Right cardiac atrium (tissue), 5 donors: ENCODE measurements around the gene CACNA1I. TPM values are rescaled to one million over a fixed set of nuclear protein-coding genes. Genes with fewer than 3 reads are reported as not detected.
A peak's percentile ranks its signal among the peaks of the same experiment; 100 is the strongest.

Experiments used
- ATAC-seq, 2 donors: fragments of 200-7000 bp; cut with Tn5 transposase; one replicate each; pipeline versions ENCODE4 v1.8.0 to v1.9.1; 2020; ENCODE audit warnings: moderate library complexity in 2 of 2, mild to moderate bottlenecking in 1 of 2
- DNase-seq, 3 donors: peaks; one replicate each; pipeline ENCODE4 v3.0.0-alpha.2; 2020
- H3K27ac ChIP-seq: one replicate; pipeline ENCODE4 v1.5.1; 2013; ENCODE audit warnings: mild to moderate bottlenecking, low read length, control low read depth, moderate library complexity
- H3K27me3 ChIP-seq: one replicate; pipeline ENCODE4 v1.6.1; 2013; ENCODE audit not compliant: control insufficient read depth, insufficient read depth
- H3K4me1 ChIP-seq: one replicate; pipeline ENCODE4 v1.6.1; 2013; ENCODE audit warnings: low read length; ENCODE audit not compliant: control insufficient read depth, insufficient read depth
- H3K4me3 ChIP-seq: one replicate; pipeline ENCODE4 v1.5.1; 2013; ENCODE audit warnings: low read length, control low read depth
- H3K9me3 ChIP-seq: one replicate; pipeline ENCODE4 v1.6.1; 2013; ENCODE audit warnings: low read length; ENCODE audit not compliant: control insufficient read depth
- WGBS: extraction: QIAGEN DNeasy Blood & Tissue Kit; methylation state at CpG from one replicate; pipeline ENCODE4 v1.1.7; 2013; 5-methylcytosine and 5-hydroxymethylcytosine counted together
- intact Hi-C, 4 donors: fragments of 100-400 bp; cut with DNase I; formaldehyde crosslinking; loops; one replicate each; pipeline versions ENCODE4 v1.11.0 to v1.14.0; 2022 to 2023
- polyA plus RNA-seq: library from polyadenylated mRNA; stranded (reverse); fragments of 200-250 nt; gene quantifications from one replicate; pipeline ENCODE4 v1.2.3, GENCODE V29; 2013
- total RNA-seq, 4 donors: library from RNA; stranded (reverse); fragmentation: NEBNext Ultra II Directional; extraction: Animal tissue kit (Norgen Biotek cat#: 25700); gene quantifications; one replicate each; pipeline ENCODE4 v1.2.1, GENCODE V29; 2021
- donor health status: healthy with polysubstance abuse.
- donor health status: DM: no; HTN: yes; CAD: no.
- donor health status: DM: no; HTN: no; CAD: no.
- donor health status: DM: no; HTN: yes; CAD: no; lungs with severe emphysema.
- donor health status: DM: yes; HTN: yes; CAD: no.

CACNA1I gene
- total and polyA plus RNA-seq, 5 donors: 0.06 to 0.07 TPM; not detected in 3

- H3K27me3 ChIP-seq: no peaks in the 10 kb centered on the region
- intact Hi-C loops: loop anchor here in 1 of 4 donors (5.0 kb wide), 1 partner anchor 469 kb away; no protein-coding TSS in a partner anchor
- no peak overlapping the region for H3K27ac ChIP-seq
- no peaks in the 10 kb centered on the region for H3K4me1 ChIP-seq
- peak overlapping the region; percentile 45 for H3K4me3 ChIP-seq
- no peak for ATAC-seq
- WGBS: 6% methylated on average over 34 of the region's 34 CpGs
- no peak for DNase-seq
- no peaks in the 10 kb centered on the region for H3K9me3 ChIP-seq
Measured at GRCh38 chr22:39558254-39558727, 12.3 kb upstream of the CACNA1I start.

GRCh38 chr22:39558950-39559349, 11.6 kb upstream of the CACNA1I start:
- DNase-seq (no peak), ATAC-seq (no peak)
- Histone ChIP-seq H3K9me3 (no peaks in the 10 kb centered on the region), H3K27ac (no peak overlapping the region), H3K4me3 (no peak overlapping the region), H3K27me3 (no peaks in the 10 kb centered on the region), H3K4me1 (no peaks in the 10 kb centered on the region)
- WGBS: 83% methylated on average over 14 of the region's 14 CpGs
- intact Hi-C loops: loop anchor here in 1 of 4 donors (5.0 kb wide), 1 partner anchor 468 kb away; no protein-coding TSS in a partner anchor

- WGBS: 38% methylated on average over 11 of the region's 11 CpGs
- no peak overlapping the region for H3K4me3 ChIP-seq
- ATAC-seq (no peak), DNase-seq (no peak)
- no peaks in the 10 kb centered on the region for H3K9me3 ChIP-seq
- intact Hi-C loops: loop anchor here in 1 of 4 donors (5.0 kb wide), 1 partner anchor 468 kb away; no protein-coding TSS in a partner anchor
- H3K4me1 ChIP-seq: no peaks in the 10 kb centered on the region
- H3K27ac ChIP-seq: no peak overlapping the region
- H3K27me3 ChIP-seq: no peaks in the 10 kb centered on the region
Measured at GRCh38 chr22:39559456-39560105, 11.0 kb upstream of the CACNA1I start.

DNA sequence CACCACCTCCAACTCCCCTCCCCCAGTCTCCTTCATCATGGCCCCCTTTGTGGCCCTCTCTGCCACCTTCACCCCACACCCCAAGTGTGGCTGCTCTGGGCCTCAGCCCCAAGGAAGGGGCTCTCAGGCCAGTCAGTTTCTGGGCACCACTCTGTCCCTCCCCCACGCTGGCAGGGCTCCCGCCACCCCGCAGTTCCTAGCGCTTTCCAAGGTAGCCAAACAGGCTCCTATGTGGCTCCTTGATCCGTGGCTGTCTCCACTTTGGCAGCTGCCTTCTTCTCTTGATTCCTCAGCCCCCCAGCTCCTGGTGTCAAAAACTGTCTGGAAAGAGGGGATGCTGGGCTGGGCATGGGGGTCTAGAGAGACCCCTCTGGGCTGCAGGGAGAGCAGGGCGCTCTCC, 10.4 kb upstream of the CACNA1I start:
- DNase-seq (no peak), ATAC-seq (no peak)
- intact Hi-C loops: no loop called here
- Histone ChIP-seq H3K4me1 (no peaks in the 10 kb centered on the region), H3K9me3 (no peaks in the 10 kb centered on the region), H3K27me3 (no peaks in the 10 kb centered on the region), H3K4me3 (no peak overlapping the region), H3K27ac (no peak overlapping the region)
- WGBS: 45% methylated on average over 6 of the region's 6 CpGs

DNA sequence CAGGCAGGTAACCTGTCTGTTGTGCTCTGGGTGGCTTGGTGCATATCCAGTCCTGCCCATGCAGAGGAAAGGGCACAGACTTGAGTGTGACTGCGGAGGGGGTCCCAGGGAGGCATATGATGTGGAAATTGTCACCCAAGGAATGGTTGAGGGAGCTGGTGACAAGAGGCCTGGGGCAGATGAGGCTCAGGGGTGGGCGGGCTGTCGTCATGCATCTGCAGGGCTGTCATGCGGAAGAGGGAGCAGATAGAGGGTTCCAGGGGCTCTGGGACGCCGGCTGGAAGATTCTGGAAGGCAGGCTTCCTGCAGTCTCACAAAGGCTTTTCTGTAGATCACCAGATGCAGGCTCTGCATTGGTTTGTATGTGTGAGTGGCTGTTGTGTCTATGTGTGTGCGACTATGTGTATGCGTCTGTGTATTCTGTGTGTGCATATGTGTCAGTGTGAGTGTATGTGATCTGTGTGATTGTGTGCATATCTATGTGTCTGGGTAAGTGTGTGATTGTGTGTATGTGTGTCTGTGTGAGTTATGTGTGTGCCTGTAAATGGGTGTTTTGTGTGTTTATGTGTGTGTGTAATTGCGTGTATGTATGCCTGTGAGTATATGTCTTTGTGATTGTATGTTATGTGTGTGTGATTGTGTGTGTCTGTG, 7.6 kb upstream of the CACNA1I start:
- H3K27ac ChIP-seq: no peak overlapping the region
- DNase-seq (no peak), ATAC-seq (no peak)
- no peak overlapping the region for H3K4me3 ChIP-seq
- 62% methylated on average over 9 of the region's 9 CpGs for WGBS
- H3K4me1 ChIP-seq: no peaks in the 10 kb centered on the region
- no peaks in the 10 kb centered on the region for H3K27me3 ChIP-seq
- H3K9me3 ChIP-seq: no peaks in the 10 kb centered on the region
- intact Hi-C loops: no loop called here

GRCh38 chr22:39563571-39564428, 6.8 kb upstream of the CACNA1I start:
- H3K27me3 ChIP-seq: no peaks in the 10 kb centered on the region
- no peaks in the 10 kb centered on the region for H3K9me3 ChIP-seq
- DNase-seq (no peak), ATAC-seq (no peak)
- 80% methylated on average over 7 of the region's 7 CpGs for WGBS
- intact Hi-C loops: no loop called here
- no peak overlapping the region for H3K27ac ChIP-seq
- no peaks in the 10 kb centered on the region for H3K4me1 ChIP-seq
- no peak overlapping the region for H3K4me3 ChIP-seq

- ATAC-seq (no peak), DNase-seq (no peak)
- intact Hi-C loops: no loop called here
- Histone ChIP-seq H3K27me3 (no peaks in the 10 kb centered on the region), H3K4me3 (no peak overlapping the region), H3K9me3 (no peaks in the 10 kb centered on the region), H3K4me1 (no peaks in the 10 kb centered on the region), H3K27ac (no peak overlapping the region)
- 97% methylated on average over 5 of the region's 5 CpGs for WGBS
Measured at GRCh38 chr22:39565414-39565944, 5.1 kb upstream of the CACNA1I start.

DNA sequence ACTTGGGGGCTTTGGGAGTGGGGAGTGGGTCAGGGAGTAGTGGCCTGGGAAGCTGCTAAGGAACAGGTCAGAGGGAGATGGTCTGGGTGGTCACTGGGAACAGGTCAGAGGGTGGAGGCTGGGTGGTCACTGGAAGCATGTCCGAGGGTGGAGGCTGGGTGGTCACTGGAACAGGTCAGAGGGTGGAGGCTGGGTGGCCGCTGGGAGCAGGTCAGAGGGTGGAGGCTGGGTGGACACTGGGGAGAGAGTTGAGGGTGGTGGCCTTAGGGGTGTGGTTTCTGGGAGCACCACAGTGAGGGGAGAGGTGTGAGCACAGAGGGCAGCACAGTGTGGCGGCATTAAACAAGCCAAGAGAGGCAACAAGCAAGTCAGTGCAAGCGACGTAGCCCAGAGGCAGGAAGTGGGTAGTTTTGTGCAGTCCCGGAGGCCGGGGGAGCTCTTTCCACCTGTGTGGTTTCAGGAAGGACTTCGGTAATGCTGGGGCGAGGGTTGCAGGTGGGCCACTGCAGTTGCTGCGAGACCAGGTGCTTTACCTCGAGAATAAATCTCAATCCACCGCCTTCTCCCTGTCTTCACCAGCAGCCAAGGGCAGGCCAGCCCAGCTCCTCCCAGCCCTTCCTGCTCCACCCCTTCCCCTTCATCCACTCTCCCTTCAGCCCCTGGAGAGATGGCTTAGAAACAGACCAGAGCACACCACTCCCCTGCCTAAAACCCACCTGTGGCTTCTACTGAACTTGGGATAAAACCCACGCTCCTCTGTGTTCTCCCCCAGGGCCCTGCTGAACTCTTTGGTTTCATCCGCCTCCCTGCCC, 3.2 kb upstream of the CACNA1I start:
- H3K4me1 ChIP-seq: no peaks in the 10 kb centered on the region
- 55% methylated on average over 14 of the region's 14 CpGs for WGBS
- ATAC-seq: peak in 1 of 2 donors; percentile 26
- no peak overlapping the region for H3K27ac ChIP-seq
- no peak for DNase-seq
- intact Hi-C loops: no loop called here
- no peaks in the 10 kb centered on the region for H3K27me3 ChIP-seq
- H3K9me3 ChIP-seq: no peaks in the 10 kb centered on the region
- H3K4me3 ChIP-seq: no peak overlapping the region

- H3K4me3 ChIP-seq: no peak overlapping the region
- DNase-seq: no peak
- WGBS: 76% methylated on average over 19 of the region's 19 CpGs
- H3K9me3 ChIP-seq: no peaks in the 10 kb centered on the region
- H3K27ac ChIP-seq: no peak overlapping the region
- no peak for ATAC-seq
- H3K27me3 ChIP-seq: no peaks in the 10 kb centered on the region
- H3K4me1 ChIP-seq: no peaks in the 10 kb centered on the region
- intact Hi-C loops: no loop called here
Measured at GRCh38 chr22:39568278-39568981, 2.1 kb upstream of the CACNA1I start.

- WGBS: 93% methylated on average over 7 of the region's 7 CpGs
- Histone ChIP-seq H3K4me1 (no peaks in the 10 kb centered on the region), H3K27me3 (no peaks in the 10 kb centered on the region), H3K9me3 (no peaks in the 10 kb centered on the region), H3K4me3 (no peak overlapping the region), H3K27ac (no peak overlapping the region)
- intact Hi-C loops: no loop called here
- DNase-seq (no peak), ATAC-seq (no peak)
Measured at GRCh38 chr22:39569066-39569465, 1.5 kb upstream of the CACNA1I start.
